ENCODE results near the gene FGF10.

The FGF10 gene

GRCh38 chr5:44364097-44364496 is 25.1 kb downstream of the FGF10 start:
- TF ChIP-seq CTCF (IDR thresholded peaks at IDR 0.05; ENCODE audit: low read depth, low read length), result no peak
- no peak overlapping the region for H3K4me3 ChIP-seq (replicated peaks in 1 of 2; ENCODE audit: low read depth in 2 of 2, low read length in 2 of 2)
- DNase-seq (ENCODE audit: low read depth in 2 of 2), result no peak

GRCh38 chr5:44361342-44362001 is 27.7 kb downstream of the FGF10 start:
- no peak for TF ChIP-seq CTCF (IDR thresholded peaks at IDR 0.05; ENCODE audit: low read depth, low read length)
- H3K4me3 ChIP-seq (replicated peaks in 1 of 2; ENCODE audit: low read depth in 2 of 2, low read length in 2 of 2), result no peak overlapping the region
- no peak for DNase-seq (ENCODE audit: low read depth in 2 of 2)

- no peak for DNase-seq (ENCODE audit: low read depth in 2 of 2)
- no peak for TF ChIP-seq CTCF (IDR thresholded peaks at IDR 0.05; ENCODE audit: low read depth, low read length)
- no peak overlapping the region for H3K4me3 ChIP-seq (replicated peaks in 1 of 2; ENCODE audit: low read depth in 2 of 2, low read length in 2 of 2)
Observed at GRCh38 chr5:44360919-44361318, 28.3 kb downstream of the FGF10 start.

- no peak for DNase-seq (ENCODE audit: low read depth in 2 of 2)
- no peak for TF ChIP-seq CTCF (IDR thresholded peaks at IDR 0.05; ENCODE audit: low read depth, low read length)
- H3K4me3 ChIP-seq (replicated peaks in 1 of 2; ENCODE audit: low read depth in 2 of 2, low read length in 2 of 2), result no peak overlapping the region
Observed at GRCh38 chr5:44358421-44358820, 30.8 kb downstream of the FGF10 start.

- DNase-seq (ENCODE audit: low read depth in 2 of 2), result no peak
- no peak for TF ChIP-seq CTCF (IDR thresholded peaks at IDR 0.05; ENCODE audit: low read depth, low read length)
- no peak overlapping the region for H3K4me3 ChIP-seq (replicated peaks in 1 of 2; ENCODE audit: low read depth in 2 of 2, low read length in 2 of 2)
Observed at GRCh38 chr5:44356231-44356630, 33.0 kb downstream of the FGF10 start.

GRCh38 chr5:44345871-44346270 is 43.3 kb downstream of the FGF10 start:
- H3K4me3 ChIP-seq (replicated peaks in 1 of 2; ENCODE audit: low read depth in 2 of 2, low read length in 2 of 2), result no peak overlapping the region
- no peak for TF ChIP-seq CTCF (IDR thresholded peaks at IDR 0.05; ENCODE audit: low read depth, low read length)
- no peak for DNase-seq (ENCODE audit: low read depth in 2 of 2)

GRCh38 chr5:44336708-44337107 is 52.5 kb downstream of the FGF10 start:
- no peak overlapping the region for H3K4me3 ChIP-seq (replicated peaks in 1 of 2; ENCODE audit: low read depth in 2 of 2, low read length in 2 of 2)
- no peak for TF ChIP-seq CTCF (IDR thresholded peaks at IDR 0.05; ENCODE audit: low read depth, low read length)
- DNase-seq (ENCODE audit: low read depth in 2 of 2), result no peak
